Activated naive CD4-positive, alpha-beta T cell treated with anti-CD3 and anti-CD28 coated beads, Interleukin-2, amount 50 U/mL, for 72 hours (primary cell): ENCODE measurements around the gene PCSK1N. TPM values are rescaled to one million over a fixed set of nuclear protein-coding genes. Genes with fewer than 3 reads are reported as not detected.
"Not testable (repeated sequence)": the region's sequence is repeated elsewhere in the genome, so short reads cannot be mapped to it uniquely, and the experiment has no call there.

ENCODE experiments used
- ATAC-seq, 2 donors: fragments of 150-1000 bp; cut with Tn5 transposase; 2 replicates each; pipeline ENCODE4 v1.10.0; 2021; ENCODE audit warnings: mild to moderate bottlenecking in 2 of 2, moderate library complexity in 2 of 2
- DNase-seq, 2 donors: peaks; one replicate each; pipeline ENCODE4 v3.0.0; 2021 to 2022; ENCODE audit warnings: low spot score in 2 of 2
- H3K27ac Mint-ChIP-seq, 2 donors: one replicate each; pipeline ENCODE4 v1.8.0; 2022; ENCODE audit warnings: mild to moderate bottlenecking in 2 of 2, mixed read lengths in 2 of 2
- H3K36me3 Mint-ChIP-seq, 2 donors: one replicate each; pipeline ENCODE4 v1.8.0; 2022; ENCODE audit warnings: mixed read lengths in 2 of 2
- H3K9me3 Mint-ChIP-seq, 2 donors: one replicate each; pipeline ENCODE4 v1.8.0; 2022; ENCODE audit warnings: mixed read lengths in 2 of 2
- total RNA-seq, 2 donors: library from RNA; stranded (reverse); gene quantifications; one replicate each; pipeline ENCODE4 v1.2.3, GENCODE V29; 2022

Gene PCSK1N
- total RNA-seq, 2 donors from 2014 or later: 1.0 to 2.7 TPM

- DNase-seq (no peak), ATAC-seq (no peak)
- Mint-ChIP-seq H3K27ac (no peak overlapping the region), H3K36me3 (peaks cover 0 to 4% of the 10 kb centered on the region in 2 donors), H3K9me3 (no peaks in the 10 kb centered on the region)
Observed at GRCh38 chrX:48827654-48827968, 7.8 kb downstream of the PCSK1N start.

GRCh38 chrX:48826876-48827653 is 8.3 kb downstream of the PCSK1N start:
- no peaks in the 10 kb centered on the region for H3K9me3 Mint-ChIP-seq
- ATAC-seq (peak in 1 of 2 donors; percentile 21), DNase-seq (no peak)
- peak overlapping the region in 1 of 2 donors; percentile 36 for H3K27ac Mint-ChIP-seq
- H3K36me3 Mint-ChIP-seq: peaks cover 0 to 4% of the 10 kb centered on the region in 2 donors

GRCh38 chrX:48826135-48826875 is 9.1 kb downstream of the PCSK1N start, which contains the start of gene ERAS:
TSS of gene ERAS (plus strand) at chrX:48826513. CDS start at chrX:48829124, 2,611 bp downstream.
- DNase-seq (no peak), ATAC-seq (peak; percentile 47 to 51)
- no peaks in the 10 kb centered on the region for H3K9me3 Mint-ChIP-seq
- H3K36me3 Mint-ChIP-seq: peaks cover 0 to 4% of the 10 kb centered on the region in 2 donors
- H3K27ac Mint-ChIP-seq: peak within 1 kb of the TSS in 1 of 2 donors; percentile 36

GRCh38 chrX:48824066-48824465 is 11.3 kb downstream of the PCSK1N start:
- no peak for ATAC-seq
- Mint-ChIP-seq H3K27ac (no peak overlapping the region), H3K9me3 (no peaks in the 10 kb centered on the region), H3K36me3 (peaks cover 4 to 7% of the 10 kb centered on the region in 2 donors)
- no peak for DNase-seq

GRCh38 chrX:48823053-48823452 is 12.4 kb downstream of the PCSK1N start:
- H3K36me3 Mint-ChIP-seq: peaks cover 4 to 7% of the 10 kb centered on the region in 2 donors
- H3K27ac Mint-ChIP-seq: peak overlapping the region in 1 of 2 donors; percentile 20
- ATAC-seq: no peak

GRCh38 chrX:48819394-48819793 is 16.0 kb downstream of the PCSK1N start:
- not testable (repeated sequence) for H3K27ac Mint-ChIP-seq, ATAC-seq, DNase-seq, H3K36me3 Mint-ChIP-seq, H3K9me3 Mint-ChIP-seq

More at GRCh38 chrX:48823053-48823452, 12.4 kb downstream of the PCSK1N start:
- H3K9me3 Mint-ChIP-seq: no peaks in the 10 kb centered on the region
- no peak for DNase-seq

- no peak overlapping the region for H3K27ac Mint-ChIP-seq
- no peaks in the 10 kb centered on the region for H3K9me3 Mint-ChIP-seq
- no peak for DNase-seq
- peaks cover 0 to 7% of the 10 kb centered on the region in 2 donors for H3K36me3 Mint-ChIP-seq
- ATAC-seq: no peak
Observed at GRCh38 chrX:48818866-48819265, 16.5 kb downstream of the PCSK1N start.

GRCh38 chrX:48818098-48818497 is 17.3 kb downstream of the PCSK1N start:
- DNase-seq: no peak
- Mint-ChIP-seq H3K36me3 (peaks cover 0 to 7% of the 10 kb centered on the region in 2 donors), H3K9me3 (no peaks in the 10 kb centered on the region), H3K27ac (no peak overlapping the region)
- no peak for ATAC-seq

- no peak overlapping the region for H3K27ac Mint-ChIP-seq
Observed at GRCh38 chrX:48816014-48816810, 19.2 kb downstream of the PCSK1N start.

GRCh38 chrX:48815266-48815665 is 20.1 kb downstream of the PCSK1N start:
- ATAC-seq (no peak), DNase-seq (no peak)
- Mint-ChIP-seq H3K36me3 (peaks cover 0 to 7% of the 10 kb centered on the region in 2 donors), H3K27ac (no peak overlapping the region), H3K9me3 (no peaks in the 10 kb centered on the region)

More at GRCh38 chrX:48816014-48816810, 19.2 kb downstream of the PCSK1N start:
- Mint-ChIP-seq H3K36me3 (peaks cover 0 to 7% of the 10 kb centered on the region in 2 donors), H3K9me3 (no peaks in the 10 kb centered on the region)
- DNase-seq (no peak), ATAC-seq (no peak)

GRCh38 chrX:48814722-48815121 is 20.7 kb downstream of the PCSK1N start:
- ATAC-seq (no peak), DNase-seq (no peak)
- no peak overlapping the region for H3K27ac Mint-ChIP-seq
- peaks cover 0 to 2% of the 10 kb centered on the region in 2 donors for H3K36me3 Mint-ChIP-seq
- no peaks in the 10 kb centered on the region for H3K9me3 Mint-ChIP-seq

GRCh38 chrX:48813644-48814043 is 21.8 kb downstream of the PCSK1N start:
- no peak overlapping the region for H3K27ac Mint-ChIP-seq
- ATAC-seq: no peak
- DNase-seq: no peak
- no peaks in the 10 kb centered on the region for H3K36me3 Mint-ChIP-seq
- H3K9me3 Mint-ChIP-seq: no peaks in the 10 kb centered on the region

GRCh38 chrX:48806081-48806480 is 29.3 kb downstream of the PCSK1N start:
- H3K36me3 Mint-ChIP-seq: peaks cover 6 to 7% of the 10 kb centered on the region in 2 donors
- peak overlapping the region in 1 of 2 donors; percentile 16 for H3K27ac Mint-ChIP-seq
- no peaks in the 10 kb centered on the region for H3K9me3 Mint-ChIP-seq
- ATAC-seq (no peak), DNase-seq (no peak)

GRCh38 chrX:48802905-48803200 is 32.6 kb downstream of the PCSK1N start:
- peaks cover 7 to 15% of the 10 kb centered on the region in 2 donors for H3K36me3 Mint-ChIP-seq
- H3K27ac Mint-ChIP-seq: peak overlapping the region; percentile 96 to 99
- no peak for DNase-seq
- ATAC-seq: no peak
- H3K9me3 Mint-ChIP-seq: no peaks in the 10 kb centered on the region

- DNase-seq (peak; percentile 68 to 81), ATAC-seq (peak; percentile 53 to 62)
- H3K27ac Mint-ChIP-seq: peak overlapping the region; percentile 96 to 99
- no peaks in the 10 kb centered on the region for H3K9me3 Mint-ChIP-seq
- peaks cover 7 to 15% of the 10 kb centered on the region in 2 donors for H3K36me3 Mint-ChIP-seq
Observed at GRCh38 chrX:48802089-48802904, 33.1 kb downstream of the PCSK1N start.
